HG02870 (cell line): ENCODE results near the gene ADSL.

ENCODE experiments used
- ATAC-seq: cut with Tn5 transposase; IDR thresholded peaks from one replicate; pipeline ENCODE4 v1.9.1; 2021; ENCODE audit warnings: mild to moderate bottlenecking, moderate library complexity; ENCODE audit not compliant: unreplicated experiment

Gene ADSL

DNA sequence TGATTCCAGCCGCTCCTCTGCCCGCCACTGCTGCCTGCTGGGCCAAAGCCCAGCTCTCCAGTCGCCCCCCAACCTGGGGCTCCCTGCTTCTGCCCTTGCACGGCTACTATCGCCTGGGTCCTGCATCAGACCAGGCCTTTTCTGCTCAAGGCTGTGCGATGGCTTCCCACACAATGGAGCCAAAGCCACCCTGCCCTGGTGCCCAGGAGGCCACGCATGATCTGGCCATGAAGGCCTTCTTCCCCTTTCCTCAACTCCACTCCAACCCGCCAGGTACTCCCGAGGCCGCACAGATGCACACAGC is 69.9 kb downstream of the ADSL start:
- ATAC-seq: no peak

DNA sequence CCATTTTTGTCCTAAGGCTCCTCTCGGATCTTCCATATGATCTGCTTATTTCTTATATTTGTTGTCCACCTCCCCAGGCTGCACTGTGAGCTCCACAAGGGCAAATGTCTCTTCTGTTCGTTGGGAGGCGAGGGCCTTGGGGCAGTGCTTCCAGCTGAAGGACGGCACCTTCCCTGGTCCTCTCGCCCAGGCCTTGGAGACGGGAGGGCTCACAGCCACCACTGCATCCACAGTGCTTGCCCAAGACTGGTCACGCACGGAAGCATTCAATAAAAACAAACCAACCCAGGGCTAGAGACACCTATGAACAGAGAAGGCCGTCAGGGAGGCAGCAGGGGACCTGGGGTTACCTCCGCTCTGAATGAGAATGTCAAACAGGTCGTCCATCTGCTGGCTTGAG is 70.3 kb downstream of the ADSL start:
- ATAC-seq: no peak

DNA sequence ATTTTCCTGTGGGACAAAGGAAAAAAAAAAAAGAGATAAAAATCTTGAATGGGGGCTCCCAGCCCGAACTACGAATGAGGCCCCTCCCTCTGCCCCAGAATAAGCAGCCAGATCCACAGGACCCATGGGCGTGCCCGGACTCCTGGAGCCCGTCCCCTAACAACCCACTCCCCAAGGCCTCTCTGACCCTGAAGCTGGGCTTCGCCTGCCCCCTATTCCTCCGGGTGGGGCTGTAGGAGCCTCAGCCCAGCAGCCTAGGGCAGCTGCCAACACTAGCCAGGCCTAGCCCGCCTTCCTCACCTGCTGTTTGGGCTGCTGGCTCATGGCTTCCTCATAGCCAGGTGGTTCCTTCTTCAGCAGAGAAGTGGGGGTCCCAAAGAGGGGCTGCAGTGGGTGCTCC is 70.7 kb downstream of the ADSL start:
- ATAC-seq: no peak

DNA sequence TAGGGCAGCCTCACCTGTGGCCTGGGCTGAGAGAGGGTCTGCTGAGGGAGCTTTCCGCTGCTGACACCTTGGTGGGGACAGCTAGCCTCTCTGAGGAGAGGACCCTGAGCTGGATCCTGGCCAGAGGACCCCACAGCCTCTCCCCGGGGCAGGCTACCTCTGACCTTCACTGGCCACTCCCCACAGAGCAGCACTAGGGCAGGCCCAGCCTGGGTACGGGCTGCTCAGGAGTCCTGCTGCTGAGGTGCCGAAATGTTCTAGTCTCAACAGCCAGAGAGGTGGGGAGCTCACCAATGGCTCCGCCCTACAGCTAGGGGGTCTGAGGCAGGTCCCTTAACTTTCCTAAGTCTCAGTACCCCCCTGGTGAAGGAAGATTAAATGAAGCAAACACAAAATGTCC is 71.6 kb downstream of the ADSL start:
- no peak for ATAC-seq

DNA sequence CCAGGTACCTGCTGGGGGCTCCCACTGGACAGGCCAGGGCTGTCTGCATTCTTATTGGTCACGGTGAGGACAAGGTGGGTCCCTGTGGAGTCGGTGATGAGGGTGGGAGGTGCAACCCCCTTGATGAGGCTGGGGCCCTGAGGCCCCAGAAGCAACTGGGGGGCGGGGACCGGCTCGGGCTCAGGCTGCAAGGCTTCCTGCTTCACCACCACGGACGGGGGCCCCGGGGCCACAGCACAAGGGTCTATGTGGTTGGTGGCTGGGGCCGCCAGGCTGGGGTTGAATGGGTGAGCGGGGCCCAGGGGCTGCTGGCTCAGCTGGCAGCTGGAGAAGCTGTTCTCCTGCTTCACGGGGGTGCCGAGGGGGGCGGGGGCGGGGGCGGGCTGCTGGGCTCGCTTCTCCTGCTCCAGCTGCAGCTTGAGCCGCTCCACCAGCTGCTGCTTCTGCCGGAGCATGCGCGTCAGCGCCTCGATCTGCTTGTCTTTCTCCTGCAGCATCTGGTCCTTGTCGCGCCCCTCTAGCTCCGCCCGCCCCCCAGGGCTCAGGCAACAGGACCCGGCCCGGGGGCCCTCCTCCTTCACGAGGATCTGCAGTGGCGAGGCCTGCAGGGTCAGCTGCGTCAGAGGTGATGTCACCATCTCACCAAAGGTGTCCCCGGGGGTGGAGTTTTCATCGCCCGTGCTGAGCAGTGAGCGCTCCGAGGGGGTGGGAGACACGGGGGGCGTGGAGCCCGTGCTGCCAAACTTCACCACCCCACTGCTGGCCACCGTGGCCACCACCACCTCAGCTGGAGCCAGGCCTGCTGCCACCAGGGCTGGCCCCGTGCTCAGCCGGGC is 72.3 kb downstream of the ADSL start:
- ATAC-seq: no peak

DNA sequence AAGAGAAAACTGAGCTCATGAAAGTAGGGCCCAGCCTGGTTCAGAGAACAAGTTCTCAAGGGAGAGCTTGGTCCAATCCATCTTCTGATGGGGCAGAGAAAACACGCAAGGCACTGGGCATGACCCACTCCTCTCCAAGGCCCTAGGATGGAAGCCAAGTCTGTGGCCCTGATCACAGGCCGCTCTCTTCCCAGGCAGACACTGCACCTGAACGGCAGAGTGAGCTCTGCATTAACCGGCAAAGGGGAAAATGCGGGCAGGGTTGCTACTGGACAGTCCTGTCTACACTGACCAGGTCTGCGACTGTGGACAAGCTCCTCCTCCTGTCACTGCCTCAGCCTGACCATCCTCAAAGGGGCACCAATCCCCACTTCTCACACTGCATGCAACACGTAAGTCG is 73.4 kb downstream of the ADSL start:
- ATAC-seq: no peak

DNA sequence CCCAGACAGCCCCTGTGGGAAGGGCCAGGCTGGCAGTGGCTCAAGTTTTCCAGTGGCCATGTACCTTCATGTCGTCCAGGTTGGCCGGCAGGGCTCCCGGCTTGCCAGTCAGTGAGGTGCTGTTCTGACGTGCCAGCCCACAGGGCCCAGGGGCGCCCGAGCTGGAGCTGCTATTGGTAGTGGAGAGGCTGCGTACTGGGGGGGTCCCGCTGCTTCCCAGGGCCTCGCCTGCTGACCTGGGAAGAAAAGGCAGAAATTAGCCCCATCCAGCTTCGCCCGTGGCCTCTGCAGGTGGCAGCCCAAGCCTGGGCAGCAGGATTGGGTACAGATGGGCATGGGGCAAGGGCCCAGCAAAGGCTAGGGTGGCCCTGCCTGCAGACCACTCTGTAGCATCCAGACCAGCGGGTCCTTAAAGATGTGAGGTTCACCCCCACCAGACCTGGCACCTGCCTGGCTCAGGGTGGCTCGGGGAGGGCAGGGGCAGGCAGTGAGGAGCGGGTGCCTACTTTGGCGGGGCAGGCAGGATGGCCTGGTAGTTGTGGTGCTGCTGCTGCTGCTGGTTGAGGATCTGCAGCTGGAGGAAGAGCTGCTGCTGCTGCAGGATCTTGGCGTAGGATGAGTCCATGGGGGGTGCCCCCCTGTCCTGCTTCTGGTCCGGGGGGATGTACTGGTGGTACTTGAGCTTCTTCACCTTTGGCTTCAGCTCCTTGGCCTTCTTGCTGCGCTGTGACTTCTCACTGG is 74.2 kb downstream of the ADSL start:
- ATAC-seq: no peak

DNA sequence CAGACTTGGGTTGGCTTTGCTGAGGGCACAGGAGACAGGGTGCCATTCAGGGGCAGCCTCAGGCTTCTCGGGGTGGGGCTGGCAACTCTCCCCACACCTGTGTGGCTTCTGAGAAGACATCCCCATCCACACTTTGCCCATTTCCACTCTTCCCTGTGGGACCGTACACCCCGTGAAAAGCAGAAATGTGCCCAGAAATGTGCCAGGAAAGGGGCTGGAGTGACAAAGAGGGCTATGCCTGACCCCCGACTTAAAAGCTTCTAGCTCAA is 74.7 kb downstream of the ADSL start:
- ATAC-seq: no peak

DNA sequence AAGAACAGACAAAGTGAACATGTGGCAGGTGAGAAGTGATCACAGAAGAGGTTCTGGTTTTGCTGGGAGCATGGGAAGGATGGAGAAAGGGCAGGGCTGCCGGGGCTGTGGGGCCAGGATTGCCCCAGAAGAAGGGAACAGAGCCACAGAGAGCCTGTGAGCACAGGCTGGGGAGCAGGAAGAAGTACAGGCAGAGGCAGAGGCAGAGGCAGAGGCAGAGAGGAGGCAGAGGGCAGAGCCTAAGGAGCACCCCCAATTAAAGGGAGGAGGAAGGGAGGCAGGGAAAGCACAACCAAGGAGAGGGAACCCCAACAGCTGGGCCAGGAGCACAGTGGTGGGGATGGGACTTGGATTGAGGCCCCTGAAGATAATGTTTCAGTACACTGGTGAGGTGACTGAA is 75.6 kb downstream of the ADSL start:
- no peak for ATAC-seq

DNA sequence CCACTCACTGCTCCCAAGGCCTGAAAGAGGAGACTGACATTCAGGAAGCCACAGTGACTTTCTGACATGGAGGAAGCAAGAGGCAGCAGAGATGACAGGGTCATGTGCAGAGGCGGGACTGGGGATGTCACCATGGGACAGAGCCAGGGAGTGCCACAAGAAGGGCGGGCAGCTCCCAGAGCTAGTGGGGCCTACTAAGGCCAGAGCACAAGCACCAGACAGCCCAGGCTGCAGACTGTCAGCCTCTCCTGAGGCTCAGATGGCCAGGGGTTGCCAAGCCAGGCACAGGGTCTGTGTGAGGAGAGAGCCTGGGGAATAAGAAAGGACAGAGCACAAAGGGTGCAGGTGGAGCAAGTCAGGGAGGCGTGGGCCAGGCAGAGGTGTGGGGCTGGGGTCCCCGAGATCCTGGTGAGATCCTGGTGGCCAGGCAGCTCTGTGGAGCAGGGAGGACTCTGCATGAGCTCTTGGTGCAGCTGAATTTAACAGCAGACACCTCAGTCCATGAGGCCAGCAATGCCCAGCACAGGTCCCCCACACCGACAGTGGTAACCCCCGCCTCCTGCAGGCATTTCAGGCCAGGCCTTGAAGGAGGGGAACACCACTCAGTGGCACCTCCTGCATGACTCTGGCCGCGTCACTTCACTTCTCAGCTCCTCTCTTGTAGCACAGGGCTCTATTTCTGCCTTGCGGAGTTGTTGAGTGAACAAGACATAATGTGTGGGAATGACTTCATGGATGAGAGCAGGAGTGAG is 76.4 kb downstream of the ADSL start:
- ATAC-seq: no peak

DNA sequence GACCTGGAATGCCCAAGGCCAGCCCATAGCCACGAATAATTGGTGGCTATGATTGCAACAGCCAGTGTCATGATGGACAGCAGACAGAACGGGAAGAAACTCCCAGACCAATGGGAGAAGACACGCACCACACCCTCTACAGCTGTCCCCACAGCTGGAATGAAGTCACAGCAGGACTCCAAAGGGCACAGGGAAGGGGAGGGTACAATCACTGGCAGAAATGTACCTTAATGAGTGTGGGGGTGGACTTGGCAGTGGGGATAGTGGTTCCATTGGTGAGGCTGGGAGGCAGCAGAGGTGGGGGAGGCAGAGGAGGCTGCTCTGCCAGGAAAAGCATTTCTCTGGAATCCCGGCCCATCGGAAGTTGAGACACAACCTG is 77.0 kb downstream of the ADSL start:
- ATAC-seq: no peak

DNA sequence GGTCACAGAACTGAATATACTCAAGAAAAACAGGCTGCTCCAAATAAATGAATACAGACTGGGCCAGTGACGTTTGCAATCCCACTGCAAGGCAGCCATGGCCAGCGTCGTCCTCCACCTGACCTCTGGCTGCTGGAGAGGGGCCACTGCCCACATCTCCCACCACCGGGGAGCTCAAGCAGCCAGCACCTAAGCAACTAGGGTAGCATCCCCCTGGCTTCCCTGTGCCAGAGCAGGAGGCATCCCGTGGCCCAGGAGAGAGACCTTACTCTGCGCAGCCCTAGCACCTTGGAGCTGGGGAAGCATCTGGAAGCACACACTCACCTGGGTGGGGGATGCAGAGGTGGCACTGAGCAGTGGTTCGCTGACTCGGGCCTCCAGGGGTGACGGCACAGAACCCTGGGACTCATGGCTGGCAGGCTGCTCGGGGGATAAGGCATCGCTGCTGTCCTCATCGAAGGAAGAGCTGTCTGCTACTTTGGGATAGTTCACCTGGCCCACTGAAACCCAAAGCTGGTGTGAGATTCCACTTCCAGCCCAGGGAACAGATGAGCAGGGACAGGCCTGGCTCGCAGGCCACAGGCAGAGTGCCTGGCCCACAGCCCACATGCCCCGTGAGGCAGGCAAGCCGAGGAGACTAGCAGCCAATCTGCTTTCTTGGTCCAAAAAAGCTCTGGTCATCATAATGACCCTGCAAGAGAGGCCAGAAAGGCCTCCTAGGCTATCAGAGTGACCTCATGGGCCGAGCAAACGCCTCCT is 77.8 kb downstream of the ADSL start:
- no peak for ATAC-seq

DNA sequence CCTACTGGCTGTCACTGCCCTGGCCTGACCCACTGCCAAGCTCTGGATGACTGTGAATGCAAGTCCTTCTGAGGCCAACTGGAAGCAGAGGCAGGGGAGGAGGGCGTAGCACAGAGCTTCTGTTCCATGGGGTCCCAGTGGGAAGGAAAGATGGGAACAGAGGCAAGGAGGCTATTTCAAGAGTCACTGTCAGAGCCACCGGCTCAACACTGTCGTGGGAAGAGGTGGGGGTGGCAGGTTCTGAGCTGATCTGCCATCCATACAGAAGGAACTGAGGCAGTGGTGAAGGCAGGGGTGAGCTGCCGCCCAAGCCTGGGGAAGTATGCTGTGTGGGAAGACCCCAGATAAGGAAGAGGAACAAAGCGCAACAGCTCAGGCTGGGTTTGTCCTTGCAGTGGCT is 78.8 kb downstream of the ADSL start:
- no peak for ATAC-seq

DNA sequence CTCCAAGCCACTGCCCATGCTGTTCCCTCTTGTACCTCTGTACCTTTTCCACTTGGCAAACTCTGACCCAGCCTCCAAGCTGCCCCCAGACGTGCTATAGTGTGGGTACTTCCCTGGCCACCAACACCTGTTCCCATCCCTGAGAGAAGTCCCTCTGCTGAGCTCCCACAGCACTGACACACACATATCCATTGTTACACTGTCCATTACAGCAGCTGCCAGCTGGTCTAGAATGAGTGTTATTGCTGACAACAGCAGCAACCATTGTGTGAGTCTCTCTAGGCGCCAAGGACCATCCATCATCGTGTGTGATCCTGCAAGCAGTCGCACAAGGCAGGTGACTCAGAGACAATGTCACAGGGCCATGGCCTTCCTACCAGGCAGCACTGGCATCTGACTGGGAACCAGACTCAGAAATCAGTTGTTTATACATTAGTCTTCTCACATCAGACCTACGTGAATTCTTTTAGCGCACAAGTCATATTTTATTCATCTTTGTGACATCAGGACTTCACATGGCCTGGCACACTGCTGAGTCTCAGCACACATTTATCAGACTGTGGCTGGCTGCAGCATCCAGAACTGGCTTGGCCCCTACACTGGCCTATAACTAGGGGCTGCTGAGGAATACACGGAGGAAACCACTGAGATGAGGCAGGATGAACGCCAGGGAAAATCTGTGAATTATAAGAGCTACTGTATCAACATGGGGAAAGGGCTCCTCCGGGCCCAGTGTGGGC is 80.5 kb downstream of the ADSL start:
- no peak for ATAC-seq

DNA sequence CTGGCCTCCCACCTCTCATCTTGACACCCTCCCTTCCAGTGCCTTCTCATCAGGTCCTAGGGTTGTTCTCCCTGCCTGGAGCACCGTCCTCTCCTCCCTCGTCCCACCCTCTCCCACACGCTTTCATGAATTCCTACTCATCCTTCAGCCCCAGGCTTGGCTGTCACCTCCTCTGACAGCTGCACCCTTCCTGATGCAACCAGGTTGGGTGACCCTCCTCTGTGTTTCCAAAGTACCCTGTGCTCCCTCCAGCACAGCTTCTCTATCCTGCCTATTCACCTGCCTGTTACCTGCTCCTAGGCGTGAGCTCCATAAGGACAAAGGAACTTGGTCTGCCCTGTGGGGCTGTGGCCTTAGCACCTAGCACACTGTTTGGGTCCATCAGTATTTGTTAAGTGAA is 82.5 kb downstream of the ADSL start:
- ATAC-seq: no peak

DNA sequence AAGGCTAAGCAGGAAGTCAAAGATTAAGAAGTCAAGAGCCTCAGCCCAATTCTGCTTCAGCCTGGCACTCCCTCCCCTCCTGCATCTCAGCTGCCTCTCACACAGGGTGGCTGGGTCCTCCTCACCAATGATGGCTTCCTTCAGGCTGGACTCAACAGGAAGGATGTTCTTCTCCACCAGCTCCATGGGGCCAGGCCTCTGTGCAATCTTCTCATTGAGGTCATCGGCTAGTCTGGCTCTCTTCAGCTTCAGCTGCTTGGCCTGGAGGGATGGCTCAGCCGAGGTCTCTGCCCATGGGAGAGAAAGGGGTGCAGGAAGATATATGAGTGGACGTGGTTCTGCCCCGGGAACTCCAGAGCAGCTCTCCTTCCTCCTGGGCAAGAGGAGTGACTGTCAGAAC is 83.2 kb downstream of the ADSL start:
- no peak for ATAC-seq

DNA sequence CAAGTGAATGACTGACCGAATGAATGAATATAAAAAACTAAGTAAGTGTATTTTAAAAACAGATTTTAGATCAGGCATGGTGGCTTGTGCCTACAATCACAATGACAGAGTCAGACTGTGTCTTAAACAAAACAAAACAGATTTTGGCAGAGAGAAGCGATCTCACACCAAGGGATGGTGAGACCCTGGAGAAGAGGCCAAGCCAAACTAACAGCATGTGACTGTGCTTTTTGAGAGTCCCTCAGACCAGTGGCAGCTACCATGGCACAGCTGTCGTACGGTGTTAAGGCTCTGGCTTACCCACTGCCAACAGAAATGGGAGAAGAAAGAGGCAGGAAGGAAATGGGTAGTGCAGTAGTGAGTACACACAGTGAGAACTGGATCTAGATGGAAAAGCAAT is 84.7 kb downstream of the ADSL start:
- ATAC-seq: no peak

DNA sequence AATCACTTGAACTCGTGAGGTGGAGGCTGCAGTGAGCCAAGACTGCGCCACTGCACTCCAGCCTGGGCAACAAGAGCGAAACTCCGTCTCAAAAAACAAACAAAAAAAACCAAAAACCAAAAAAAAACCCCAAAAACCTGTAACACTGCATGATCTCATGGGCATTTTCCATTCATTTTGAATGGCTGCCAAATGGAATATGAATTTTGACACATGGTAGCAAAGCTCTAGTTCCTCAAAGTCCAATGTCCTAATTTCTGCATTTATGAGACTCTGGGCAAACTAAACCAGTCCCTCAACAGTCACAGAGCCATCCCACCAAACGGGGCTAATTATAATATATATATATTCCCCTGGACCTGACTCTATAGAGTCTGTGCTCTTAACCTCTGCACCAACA is 85.9 kb downstream of the ADSL start:
- ATAC-seq: no peak

DNA sequence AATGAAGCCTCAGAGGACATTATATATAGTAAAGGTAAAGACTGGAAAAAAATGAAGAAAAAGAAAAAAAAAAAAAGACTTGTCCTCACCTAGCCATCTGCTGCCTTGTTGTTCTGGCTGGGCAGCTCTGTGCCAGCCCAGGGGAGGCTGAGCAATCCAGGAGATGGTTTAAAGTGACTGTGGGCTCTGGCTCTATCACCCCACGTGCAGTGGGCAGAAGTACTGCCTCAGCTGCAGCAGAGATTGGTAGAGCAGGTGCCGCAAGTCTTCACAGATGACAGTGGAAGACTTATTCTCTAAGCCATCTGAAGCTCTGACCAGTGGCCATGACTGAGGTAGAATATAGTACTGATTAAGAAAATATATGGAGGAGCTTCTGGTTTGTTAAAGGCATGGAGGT is 86.3 kb downstream of the ADSL start:
- no peak for ATAC-seq

DNA sequence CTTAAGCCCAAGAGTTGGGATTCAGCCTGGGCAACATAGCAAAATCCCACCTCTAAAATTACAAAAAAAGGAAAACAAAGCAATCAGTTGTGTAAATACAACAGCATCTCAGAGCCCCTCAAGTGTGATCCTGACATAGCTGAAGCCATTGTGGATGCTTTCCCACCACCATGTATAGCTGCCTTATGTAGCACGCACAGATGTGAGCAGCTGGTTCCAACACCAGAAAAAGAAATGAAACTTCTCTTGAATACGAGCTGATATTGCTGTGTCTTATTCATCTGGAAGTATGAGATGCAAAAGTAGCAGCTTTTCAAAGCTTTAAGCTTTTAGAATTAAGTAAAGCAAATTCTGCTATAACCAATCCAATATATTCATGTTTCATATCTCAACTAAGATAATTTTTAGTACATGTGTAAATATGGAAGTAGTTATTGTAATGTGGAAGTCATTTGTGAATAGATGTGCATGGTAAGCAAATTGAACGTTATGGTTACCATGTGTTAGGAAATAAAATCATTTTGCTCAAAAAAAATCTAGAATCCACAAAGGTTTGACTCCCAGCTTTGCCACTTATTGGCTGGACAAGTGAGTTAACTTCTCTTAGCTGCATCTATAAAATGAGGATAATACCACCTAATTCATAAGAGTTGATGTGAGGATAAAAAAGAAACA is 87.3 kb downstream of the ADSL start:
- no peak for ATAC-seq
